Adrenal gland (tissue), 12 donors: ENCODE measurements around the gene PRKCH. TPM values are rescaled to one million over a fixed set of nuclear protein-coding genes. Genes with fewer than 3 reads are reported as not detected.

ENCODE experiments used
- DNase-seq, 7 donors: peaks; one replicate each; pipeline ENCODE4 v3.0.0-alpha.2; 2019 to 2020
- H3K27ac ChIP-seq, 5 donors: fragments of 200-600 bp; sonication (generic) in 4 of 5; 1 replicate in 3 of 5; 2 replicates in 2 of 5; pipeline versions ENCODE4 v1.5.1 to v1.8.0; 2016 to 2020; ENCODE audit warnings: mild to moderate bottlenecking in 1 of 5
- H3K27me3 ChIP-seq: fragments of 200-600 bp; 2 replicates; pipeline ENCODE4 v1.8.0; 2021
- H3K36me3 ChIP-seq, 2 donors: fragments of 200-600 bp; replicated peaks in 1 of 2; 1 replicate in 1 of 2; 2 replicates in 1 of 2; pipeline versions ENCODE4 v1.5.1 to v1.8.0; 2018 to 2022
- H3K4me1 ChIP-seq, 2 donors: fragments of 200-600 bp; replicated peaks in 1 of 2; 1 replicate in 1 of 2; 2 replicates in 1 of 2; pipeline versions ENCODE4 v1.5.1 to v1.8.0; 2018 to 2021
- H3K4me3 ChIP-seq, 4 donors: fragments of 200-600 bp; sonication (generic) in 3 of 4; one replicate each; pipeline ENCODE4 v1.5.1; 2016 to 2018
- H3K9me3 ChIP-seq, 3 donors: fragments of 200-600 bp; sonication (generic) in 1 of 3; replicated peaks in 1 of 3; 1 replicate in 2 of 3; 2 replicates in 1 of 3; pipeline versions ENCODE4 v1.5.1 to v1.8.0; 2016 to 2021
- CTCF ChIP-seq, 6 experiments: fragments of 450-650 bp in 4 of 6; fragments of 200-600 bp in 2 of 6; sonication (generic) in 1 of 6; IDR thresholded peaks; 1 replicate in 5 of 6; 2 replicates in 1 of 6; pipeline versions ENCODE4 v1.5.1 to v1.8.0; 2016 to 2021; ENCODE audit warnings: antibody characterized with exemption in 6 of 6, mild to moderate bottlenecking in 2 of 6, moderate library complexity in 1 of 6
- POLR2A ChIP-seq, 2 donors: fragments of 450-650 bp; IDR thresholded peaks; one replicate each; pipeline ENCODE4 v1.6.1; 2017; ENCODE audit warnings: antibody characterized with exemption in 2 of 2, mild to moderate bottlenecking in 2 of 2, moderate library complexity in 1 of 2
- whole genome bisulfite sequencing, 4 donors: extraction: QIAGEN DNeasy Blood & Tissue Kit in 2 of 4; methylation state at CpG; one replicate each; pipeline versions ENCODE4 v1.1.5 to v1.1.7; 2013 to 2017; 5-methylcytosine and 5-hydroxymethylcytosine counted together
- intact Hi-C, 2 donors: fragments of 100-400 bp; cut with DNase I; formaldehyde crosslinking; loops; one replicate each; pipeline versions ENCODE4 v1.14.1 to v1.15.0; 2022 to 2023
- polyA plus RNA-seq, 3 donors: library from polyadenylated mRNA; stranded (reverse); fragments of 200-250 nt in 2 of 3; fragments of 350-450 nt in 1 of 3; fragmentation: Illumina TruSeq in 1 of 3; extraction: RNeasy Lipid Tissue Mini Kit (QIAGEN cat#74804) in 1 of 3; gene quantifications; one replicate each; pipeline ENCODE4 v1.2.3, GENCODE V29; 2013 to 2014
- total RNA-seq, 9 donors: library from RNA; depleted of rRNA in 4 of 9; stranded (reverse); fragments of >200 nt in 4 of 9; fragments of 120-200 nt in 1 of 9; fragmentation: NEBNext Ultra II Directional in 1 of 9; extraction: Animal tissue kit (Norgen Biotek cat#: 25700) in 1 of 9; gene quantifications; one replicate each; pipeline versions ENCODE4 v1.1.0 to v1.2.4, GENCODE V29; 2013 to 2023
- donor health status: healthy with polysubstance abuse.
- donor health status: Bipolar disorder and iron deficiency.
- donor health status: DM: yes; HTN: yes; CAD: no.
- donor health status: DM: no; HTN: no; CAD: no.
- donor health status: DM: no; HTN: no; CAD: no.
- donor health status: DM: yes; HTN: yes; CAD: no.

PRKCH gene
- total and polyA plus RNA-seq, 12 donors = 7.8 to 28.1 (median 17.0) TPM

- DNase-seq = no peak
- Histone ChIP-seq H3K4me3 (no peak overlapping the region), H3K27me3 (no peaks in the 10 kb centered on the region), H3K36me3 (no peaks in the 10 kb centered on the region), H3K4me1 (peaks cover 0 to 13% of the 10 kb centered on the region in 2 donors), H3K9me3 (no peaks in the 10 kb centered on the region), H3K27ac (peak overlapping the region in 1 of 5 donors; percentile 69)
- intact Hi-C loops = no loop called here
- TF ChIP-seq CTCF (IDR thresholded peaks at IDR 0.05) = no peak
- TF ChIP-seq POLR2A (IDR thresholded peaks at IDR 0.05) = no peak
- WGBS, 4 donors = 69 to 74% (median 73%) methylated on average over 4 of the region's 4 CpGs
These were observed 118.5 kb downstream of the PRKCH start for GRCh38 chr14:61439779-61440418.

- Histone ChIP-seq H3K27ac (no peak overlapping the region), H3K9me3 (no peaks in the 10 kb centered on the region), H3K27me3 (no peaks in the 10 kb centered on the region), H3K36me3 (no peaks in the 10 kb centered on the region), H3K4me1 (peaks cover 0 to 8% of the 10 kb centered on the region in 2 donors), H3K4me3 (no peak overlapping the region)
- WGBS, 4 donors = 92 to 98% (median 93%) methylated on average over 3 of the region's 3 CpGs
- no peak for DNase-seq
- TF ChIP-seq CTCF (IDR thresholded peaks at IDR 0.05) (no peak), POLR2A (IDR thresholded peaks at IDR 0.05) (no peak)
- intact Hi-C loops = no loop called here
These were observed 122.1 kb downstream of the PRKCH start for GRCh38 chr14:61443481-61443880.

GRCh38 chr14:61444215-61444768 lies 122.9 kb downstream of the PRKCH start:
- no peaks in the 10 kb centered on the region for H3K27me3 ChIP-seq
- TF ChIP-seq CTCF (IDR thresholded peaks at IDR 0.05) (no peak), POLR2A (IDR thresholded peaks at IDR 0.05) (no peak)
- H3K4me3 ChIP-seq = no peak overlapping the region
- H3K9me3 ChIP-seq = no peaks in the 10 kb centered on the region
- DNase-seq = no peak
- H3K4me1 ChIP-seq = no peaks in the 10 kb centered on the region
- WGBS, 4 donors = 71 to 79% (median 72%) methylated on average over 5 of the region's 5 CpGs
- no peaks in the 10 kb centered on the region for H3K36me3 ChIP-seq
- intact Hi-C loops = no loop called here
- H3K27ac ChIP-seq = no peak overlapping the region

DNA sequence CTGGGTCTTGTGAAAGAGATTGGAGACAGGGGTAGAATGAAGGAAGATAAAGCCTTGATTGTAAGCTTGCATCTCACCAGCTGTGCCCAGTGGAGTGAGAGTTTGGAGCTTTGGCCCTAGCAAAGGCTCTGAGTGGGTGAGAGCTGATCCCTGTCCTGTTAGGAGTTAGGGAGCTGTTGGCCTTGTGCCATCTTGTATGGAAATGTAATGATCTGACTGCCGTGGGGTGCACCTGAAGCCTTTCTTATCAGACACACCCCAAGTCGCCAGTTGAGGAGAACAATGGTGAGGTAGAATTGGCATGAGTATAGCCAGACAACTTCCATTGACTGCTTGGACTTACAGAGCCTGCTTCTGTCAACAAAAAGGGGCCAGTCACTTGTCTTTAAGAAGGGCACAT lies 130.1 kb downstream of the PRKCH start:
- Histone ChIP-seq H3K27ac (no peak overlapping the region), H3K27me3 (no peaks in the 10 kb centered on the region), H3K4me3 (no peak overlapping the region), H3K9me3 (no peaks in the 10 kb centered on the region), H3K4me1 (no peaks in the 10 kb centered on the region), H3K36me3 (no peaks in the 10 kb centered on the region)
- no peak for DNase-seq
- intact Hi-C loops = loop anchor here (5.0 to 10.0 kb wide), 2 partner anchors 157 to 676 kb away; no protein-coding TSS in a partner anchor
- TF ChIP-seq POLR2A (IDR thresholded peaks at IDR 0.05) (no peak), CTCF (IDR thresholded peaks at IDR 0.05) (no peak)
- 73 to 85% (median 83%) methylated on average over 2 of the region's 2 CpGs for WGBS, 4 donors
